OCI-LY7 (cell line): ENCODE results near the gene RIOK2. TPM values are rescaled to one million over a fixed set of nuclear protein-coding genes. Genes with fewer than 3 reads are reported as not detected.

Experiments used
- BruUV-seq: library from RNA; stranded (reverse); fragments of 400-500 nt; replicated peaks from 2 replicates; lab custom pipeline; 2021; lab: Mats Ljungman, UMichigan
- CTCF ChIA-PET: fragments of 300-600 bp; sonication (Branson Sonifier 250); formaldehyde crosslinking; loops from one replicate; lab custom pipeline; 2022; ENCODE audit warnings: antibody characterized with exemption; ENCODE audit not compliant: unreplicated experiment; lab: Charles Lee
- POLR2A ChIA-PET: fragments of 300-600 bp; sonication (Branson Sonifier 250); formaldehyde crosslinking; loops from one replicate; lab custom pipeline; 2022; ENCODE audit warnings: antibody characterized with exemption; lab: Charles Lee
- DNase-seq: peaks from one replicate; pipeline ENCODE4 v3.0.0-alpha.2; 2015; ENCODE audit warnings: low spot score
- H2AFZ ChIP-seq: fragments of 200-600 bp; sonication (generic), shearing (Covaris generic); 2 replicates; pipeline ENCODE4 v1.6.1; 2014; ENCODE audit warnings: mild to moderate bottlenecking, antibody characterized with exemption, low read length, moderate library complexity
- H3K27ac ChIP-seq: fragments of 200-600 bp; sonication (generic); 2 replicates; pipeline ENCODE4 v1.5.1; 2014; ENCODE audit warnings: mixed run types, low read depth, mild to moderate bottlenecking, moderate library complexity, low read length, inconsistent platforms; ENCODE audit not compliant: poor library complexity, severe bottlenecking
- H3K36me3 ChIP-seq: fragments of 200-600 bp; sonication (generic); 2 replicates; pipeline ENCODE4 v1.6.1; 2014; ENCODE audit warnings: mild to moderate bottlenecking, antibody characterized with exemption, low read length, moderate library complexity, mixed read lengths; ENCODE audit not compliant: insufficient read depth
- H3K4me1 ChIP-seq: fragments of 200-600 bp; sonication (generic); 2 replicates; pipeline ENCODE4 v1.5.1; 2014; ENCODE audit warnings: mild to moderate bottlenecking, low read length; ENCODE audit not compliant: insufficient read depth, poor library complexity, severe bottlenecking
- H3K4me2 ChIP-seq: fragments of 200-600 bp; sonication (generic); 2 replicates; pipeline ENCODE4 v1.6.1; 2014; ENCODE audit warnings: mild to moderate bottlenecking, low read length
- H3K4me3 ChIP-seq: fragments of 200-600 bp; sonication (generic); 2 replicates; pipeline ENCODE4 v1.5.1; 2014; ENCODE audit warnings: mild to moderate bottlenecking, low read depth, low read length; ENCODE audit not compliant: poor library complexity, severe bottlenecking
- H3K79me2 ChIP-seq: fragments of 200-600 bp; sonication (generic); 2 replicates; pipeline ENCODE4 v1.6.1; 2016; ENCODE audit warnings: low read depth, mild to moderate bottlenecking, low read length, moderate library complexity, mixed read lengths; ENCODE audit not compliant: insufficient read depth
- H3K9me2 ChIP-seq: fragments of 200-600 bp; sonication (generic); 2 replicates; pipeline ENCODE4 v1.6.1; 2016; ENCODE audit warnings: mild to moderate bottlenecking, low read length, mixed read lengths; ENCODE audit not compliant: insufficient read depth
- H3K9me3 ChIP-seq: fragments of 200-600 bp; sonication (generic); 2 replicates; pipeline ENCODE4 v1.6.1; 2014; ENCODE audit warnings: mild to moderate bottlenecking, mixed run types, low read length, mixed read lengths
- H4K20me1 ChIP-seq: fragments of 200-600 bp; sonication (generic); 2 replicates; pipeline ENCODE4 v1.6.1; 2014; ENCODE audit warnings: mild to moderate bottlenecking, antibody characterized with exemption, low read length, moderate library complexity, mixed read lengths; ENCODE audit not compliant: insufficient read depth
- CTCF ChIP-seq: fragments of 200-600 bp; sonication (generic); conservative IDR thresholded peaks from 2 replicates; pipeline ENCODE4 v1.5.1; 2014; ENCODE audit warnings: mild to moderate bottlenecking, antibody characterized with exemption, low read length, moderate library complexity, mixed read lengths
- EZH2phosphoT487 ChIP-seq: fragments of 200-600 bp; sonication (generic); IDR thresholded peaks from 2 replicates; pipeline ENCODE4 v1.6.1; 2018; ENCODE audit warnings: low read depth, borderline replicate concordance, mild to moderate bottlenecking, mixed run types, antibody characterized with exemption, low read length, moderate library complexity, mixed read lengths
- intact Hi-C: fragments of 100-400 bp; cut with micrococcal nuclease; formaldehyde crosslinking; loops from one replicate; pipeline ENCODE4 v1.10.0; 2022; ENCODE audit not compliant: unreplicated experiment
- total RNA-seq, 2 experiments: library from RNA; depleted of rRNA in 1 of 2; stranded (reverse); fragments of >200 nt in 1 of 2; shearing (Covaris generic) in 1 of 2; gene quantifications; 2 replicates each; pipeline ENCODE4 v1.2.3, GENCODE V29; 2014 to 2022

RIOK2 gene
- total RNA-seq, 2 experiments from 2014 or later, result 21.9 to 41.3 TPM

- H4K20me1 ChIP-seq, result no peaks in the 10 kb centered on the region
- BruUV-seq, result no TSS peak
- no peaks in the 10 kb centered on the region for H3K4me1 ChIP-seq
- no peak overlapping the region for H3K4me3 ChIP-seq
- intact Hi-C loops, result no loop called here
- TF ChIP-seq CTCF (no peak), EZH2phosphoT487 (no peak)
- H3K36me3 ChIP-seq, result no peaks in the 10 kb centered on the region
- H3K9me3 ChIP-seq, result no peaks in the 10 kb centered on the region
- H3K79me2 ChIP-seq, result no peaks in the 10 kb centered on the region
- ChIA-PET CTCF (no interaction called here), POLR2A (no interaction called here)
- H3K27ac ChIP-seq, result no peak overlapping the region
- H2AFZ ChIP-seq, result no peak overlapping the region
- no peaks in the 10 kb centered on the region for H3K9me2 ChIP-seq
- no peak for DNase-seq
- no peak overlapping the region for H3K4me2 ChIP-seq
Observed at GRCh38 chr5:97224112-97224750, 41.2 kb upstream of the RIOK2 start.

GRCh38 chr5:97223596-97223995, 40.5 kb upstream of the RIOK2 start:
- H3K79me2 ChIP-seq, result no peaks in the 10 kb centered on the region
- no peak overlapping the region for H3K4me3 ChIP-seq
- no peak overlapping the region for H2AFZ ChIP-seq
- ChIA-PET POLR2A (interaction anchor here (0.6 kb wide), 1 partner anchor 9 kb away, joined by 3 read pairs; no protein-coding TSS in a partner anchor), CTCF (no interaction called here)
- no peaks in the 10 kb centered on the region for H3K4me1 ChIP-seq
- H4K20me1 ChIP-seq, result no peaks in the 10 kb centered on the region
- BruUV-seq, result no TSS peak
- no peak for DNase-seq
- no peaks in the 10 kb centered on the region for H3K9me2 ChIP-seq
- TF ChIP-seq CTCF, result no peak
- no peak for TF ChIP-seq EZH2phosphoT487
- no peaks in the 10 kb centered on the region for H3K9me3 ChIP-seq
- intact Hi-C loops, result no loop called here
- no peak overlapping the region for H3K4me2 ChIP-seq
- no peaks in the 10 kb centered on the region for H3K36me3 ChIP-seq
- no peak overlapping the region for H3K27ac ChIP-seq

GRCh38 chr5:97209343-97209742, 26.3 kb upstream of the RIOK2 start:
- Histone ChIP-seq H3K27ac (no peak overlapping the region), H3K36me3 (no peaks in the 10 kb centered on the region), H3K4me2 (no peak overlapping the region), H4K20me1 (no peaks in the 10 kb centered on the region), H2AFZ (no peak overlapping the region), H3K4me1 (no peaks in the 10 kb centered on the region), H3K79me2 (no peaks in the 10 kb centered on the region), H3K9me3 (no peaks in the 10 kb centered on the region), H3K9me2 (no peaks in the 10 kb centered on the region), H3K4me3 (no peak overlapping the region)
- intact Hi-C loops, result no loop called here
- DNase-seq, result no peak
- ChIA-PET POLR2A (interaction anchor here (0.7 to 1.1 kb wide), 4 partner anchors 16 to 476 kb away, joined by 3 to 4 read pairs (median 3); no protein-coding TSS in a partner anchor), CTCF (no interaction called here)
- TF ChIP-seq EZH2phosphoT487 (no peak), CTCF (no peak)
- no TSS peak for BruUV-seq
